Measurements from ENCODE around the gene C19orf38. TPM values are rescaled to one million over a fixed set of nuclear protein-coding genes. Genes with fewer than 3 reads are reported as not detected.

Gene C19orf38
- total and polyA plus RNA-seq, 2 of the 4 experiments (the other 2 are of a cell fraction), result 0.18 to 0.19 TPM

GRCh38 chr19:10918359-10918758 lies 70.1 kb downstream of the C19orf38 start:
- intact Hi-C loops (cut with micrococcal nuclease), result no loop called here
- CTCF ChIA-PET, result interaction anchor here (1.7 kb wide), 1 partner anchor 47 kb away, joined by 5 read pairs; no protein-coding TSS in a partner anchor

More at GRCh38 chr19:10918359-10918758, 70.1 kb downstream of the C19orf38 start:
- 90% methylated on average over 8 of the region's 11 CpGs; no CpG with 5 or more reads in 1 of the 2 experiments for WGBS, 2 experiments (ENCODE audit: extremely low coverage in 2 of 2, insufficient read length in 1 of 2)
- Histone ChIP-seq H3K4ac (ENCODE audit: low read depth, low read length) (no peak overlapping the region), H3K27ac (ENCODE audit: insufficient read depth, low read length) (no peak overlapping the region), H3K79me1 (ENCODE audit: low read depth in 1 of 2, low read length in 2 of 2) (peaks cover 9 to 23% of the 10 kb centered on the region in 2 experiments; a peak in 3 of 4 replicates), H2BK15ac (ENCODE audit: low read depth, low read length) (no peak overlapping the region), H3K4me3 (ENCODE audit: insufficient read depth, low read depth, low read length) (no peak overlapping the region), H3K36me3 (ENCODE audit: control insufficient read depth, insufficient read depth, low read length) (peaks cover 60% of the 10 kb centered on the region), H3K4me1 (ENCODE audit: control insufficient read depth, insufficient read depth, low read length) (peaks cover 12% of the 10 kb centered on the region), H4K8ac (ENCODE audit: low read depth in 2 of 2, low read length in 2 of 2) (no peak overlapping the region), H3K9me3 (ENCODE audit: control insufficient read depth, insufficient read depth, low read length) (no peaks in the 10 kb centered on the region), H4K20me1 (ENCODE audit: insufficient read depth, low read length) (peaks cover 14% of the 10 kb centered on the region), H2AK5ac (ENCODE audit: low read depth, low read length) (no peak overlapping the region), H3K18ac (ENCODE audit: low read depth, low read length) (no peak overlapping the region), H4K91ac (ENCODE audit: insufficient read depth, low read depth, low read length) (no peak overlapping the region), H4K5ac (ENCODE audit: low read depth, low read length) (no peak overlapping the region), H3K14ac (replicated peaks; ENCODE audit: low read depth, low read length) (no peak overlapping the region), H2BK5ac (ENCODE audit: low read depth, low read length, poor library complexity, severe bottlenecking) (no peak overlapping the region), H3K23ac (ENCODE audit: low read depth, low read length) (no peak overlapping the region), H2BK20ac (ENCODE audit: low read depth, low read length) (no peak overlapping the region), H3K9ac (ENCODE audit: low read depth, low read length) (no peak overlapping the region), H2AK9ac (replicated peaks; ENCODE audit: low read depth, low read length, poor library complexity) (no peak overlapping the region), H2BK120ac (ENCODE audit: low read depth, low read length) (no peak overlapping the region), H3K9me1 (ENCODE audit: insufficient read depth, low read length) (no peaks in the 10 kb centered on the region), H3K27me3 (ENCODE audit: control insufficient read depth, insufficient read depth, low read length) (no peaks in the 10 kb centered on the region), H2AFZ (replicated peaks; ENCODE audit: low read length, poor library complexity) (no peak overlapping the region), H3K56ac (ENCODE audit: extremely low read depth, insufficient read depth, low read length) (no peak overlapping the region), H3K4me2 (ENCODE audit: low read depth, low read length) (no peak overlapping the region)
- in situ Hi-C loops (cut with MboI; ENCODE audit: low sequenced_read_pairs), result no loop called here
- no peak for DNase-seq
- dilution Hi-C loops (cut with HindIII; ENCODE audit: low sequenced_read_pairs, unreplicated experiment), result no loop called here
- POLR2A ChIA-PET (ENCODE audit: unreplicated experiment), result no interaction called here
- TF ChIP-seq USF2 (IDR thresholded peaks at IDR 0.05; ENCODE audit: low read depth, low read length) (no peak), FOS (IDR thresholded peaks at IDR 0.05; ENCODE audit: low read depth, low read length) (no peak), BHLHE40 (IDR thresholded peaks at IDR 0.05; ENCODE audit: low read depth, low read length) (no peak), MAZ (IDR thresholded peaks at IDR 0.05; ENCODE audit: borderline replicate concordance, low read depth, low read length) (no peak), RFX5 (IDR thresholded peaks at IDR 0.05; ENCODE audit: low read depth, low read length) (no peak), ELK1 (IDR thresholded peaks at IDR 0.05; ENCODE audit: borderline replicate concordance, low read depth, low read length) (no peak), MAFK (IDR thresholded peaks at IDR 0.05; ENCODE audit: low read depth, low read length) (no peak), SMC3 (IDR thresholded peaks at IDR 0.05; ENCODE audit: low read depth, low read length) (no peak), RAD21 (IDR thresholded peaks at IDR 0.05; ENCODE audit: low read length) (no peak), NFE2L2 (IDR thresholded peaks at IDR 0.05; ENCODE audit: low read depth, low read length) (no peak), RCOR1 (IDR thresholded peaks at IDR 0.05; ENCODE audit: insufficient replicate concordance, low read length) (no peak), CEBPB (IDR thresholded peaks at IDR 0.05; ENCODE audit: low read depth, low read length) (no peak), CHD1 (IDR thresholded peaks at IDR 0.05; ENCODE audit: low read depth, low read length) (no peak), MXI1 (IDR thresholded peaks at IDR 0.05; ENCODE audit: borderline replicate concordance, low read depth, low read length) (no peak), POLR2A (IDR thresholded peaks at IDR 0.05; ENCODE audit: low read depth, low read length) (no peak), CTCF (conservative IDR thresholded peaks at IDR 0.05; ENCODE audit: low read depth, low read length) (no peak)
- no peak for ATAC-seq (ENCODE audit: low read depth)
- BruUV-seq (replicated peaks), result no TSS peak

Measured in IMR-90 (cell line).